Endothelial cell of umbilical vein (primary cell): ENCODE results near the gene FGF22. TPM values are rescaled to one million over a fixed set of nuclear protein-coding genes. Genes with fewer than 3 reads are reported as not detected.
A peak's percentile ranks its signal among the peaks of the same experiment; 100 is the strongest.

Source experiments
- BruUV-seq: library from RNA; stranded (reverse); fragments of 400-500 nt; replicated peaks from 2 replicates; lab custom pipeline; 2021; lab: Mats Ljungman, UMichigan
- CTCF ChIA-PET: fragments of 300-600, 350-600 bp; sonication (Branson Sonifier 250); formaldehyde crosslinking; loops from one replicate; lab custom pipeline; 2021; ENCODE audit warnings: antibody characterized with exemption, inconsistent platforms; lab: Charles Lee
- POLR2A ChIA-PET: fragments of 300-600, 350-600 bp; sonication (Branson Sonifier 250); formaldehyde crosslinking; loops from one replicate; lab custom pipeline; 2021; ENCODE audit warnings: antibody characterized with exemption, inconsistent platforms; lab: Charles Lee
- DNase-seq: peaks from one replicate; pipeline ENCODE4 v3.0.0-alpha.2; 2011; ENCODE audit warnings: low read depth, low spot score
- FAIRE-seq: peaks from 2 replicates; lab custom pipeline; 2011; peaks lifted over from hg19 to GRCh38; lab: Jason Lieb, UNC
- H2AFZ ChIP-seq: 2 replicates; pipeline ENCODE4 v1.6.0; 2012; ENCODE audit warnings: low read depth, low read length, control low read depth, inconsistent platforms
- H3K27ac ChIP-seq: 2 replicates; pipeline ENCODE4 v1.5.1; 2011; ENCODE audit warnings: low read depth, mild to moderate bottlenecking, control low read depth, low read length, moderate library complexity; ENCODE audit not compliant: insufficient read depth
- H3K27me3 ChIP-seq, 2 experiments: 2 replicates each; pipeline versions ENCODE4 v1.6.0 to v1.6.1; 2011; ENCODE audit warnings: low read length in 2 of 2, mixed read lengths in 1 of 2; ENCODE audit not compliant: control insufficient read depth in 2 of 2, insufficient read depth in 2 of 2
- H3K36me3 ChIP-seq, 2 experiments: 2 replicates in 1 of 2; 3 replicates in 1 of 2; pipeline ENCODE4 v1.5.1; 2011; ENCODE audit warnings: low read length in 2 of 2, mild to moderate bottlenecking in 1 of 2, moderate library complexity in 1 of 2; ENCODE audit not compliant: control insufficient read depth in 2 of 2, insufficient read depth in 2 of 2; ENCODE audit errors: extremely low read depth in 1 of 2
- H3K4me1 ChIP-seq: 3 replicates; pipeline ENCODE4 v1.5.1; 2011; ENCODE audit warnings: mild to moderate bottlenecking, low read length; ENCODE audit not compliant: control insufficient read depth, insufficient read depth; ENCODE audit errors: extremely low read depth
- H3K4me2 ChIP-seq: 2 replicates; pipeline ENCODE4 v1.6.1; 2011; ENCODE audit warnings: low read length, control low read depth, mixed read lengths; ENCODE audit not compliant: insufficient read depth
- H3K4me3 ChIP-seq, 3 experiments: fragments of 200-600 bp in 1 of 3; sonication (generic), shearing (Covaris generic) in 1 of 3; replicated peaks in 1 of 3; 2 replicates each; pipeline ENCODE4 v1.5.1; 2011 to 2016; ENCODE audit warnings: control low read depth in 3 of 3, low read length in 3 of 3, mild to moderate bottlenecking in 2 of 3, inconsistent platforms in 1 of 3, low read depth in 1 of 3, moderate library complexity in 1 of 3; ENCODE audit not compliant: insufficient read depth in 1 of 3
- H3K79me2 ChIP-seq: 2 replicates; pipeline ENCODE4 v1.6.0; 2012; ENCODE audit warnings: low read length, inconsistent platforms; ENCODE audit not compliant: control insufficient read depth, insufficient read depth
- H3K9ac ChIP-seq: replicated peaks from 2 replicates; pipeline ENCODE3; 2011; ENCODE audit warnings: low read length, control low read depth; ENCODE audit not compliant: insufficient read depth; ENCODE audit errors: extremely low read depth
- H3K9me1 ChIP-seq: replicated peaks from 3 replicates; pipeline ENCODE4 v1.6.0; 2011; ENCODE audit warnings: mild to moderate bottlenecking, low read length; ENCODE audit not compliant: control insufficient read depth, insufficient read depth; ENCODE audit errors: extremely low read depth
- H3K9me3 ChIP-seq: replicated peaks from 2 replicates; pipeline ENCODE4 v1.5.1; 2012; ENCODE audit warnings: low read length, inconsistent platforms; ENCODE audit not compliant: control insufficient read depth, insufficient read depth
- H4K20me1 ChIP-seq: replicated peaks from 2 replicates; pipeline ENCODE3; 2011; ENCODE audit warnings: mild to moderate bottlenecking, low read length; ENCODE audit not compliant: control insufficient read depth, insufficient read depth; ENCODE audit errors: extremely low read depth
- CTCF ChIP-seq, 2 donors: IDR thresholded peaks; 1 replicate in 1 of 2; 2 replicates in 1 of 2; pipeline ENCODE4 v1.5.1; 2011; ENCODE audit warnings: low read length in 2 of 2, mild to moderate bottlenecking in 2 of 2, moderate library complexity in 2 of 2, control low read depth in 1 of 2, inconsistent platforms in 1 of 2, low read depth in 1 of 2; ENCODE audit not compliant: insufficient read depth in 1 of 2; ENCODE audit errors: extremely low read depth in 1 of 2
- FOS ChIP-seq: IDR thresholded peaks from 2 replicates; pipeline ENCODE4 v1.6.1; 2011; ENCODE audit warnings: mild to moderate bottlenecking, low read length, moderate library complexity, borderline replicate concordance; ENCODE audit not compliant: insufficient read depth
- GATA2 ChIP-seq: IDR thresholded peaks from 2 replicates; pipeline ENCODE4 v1.7.0; 2011; ENCODE audit warnings: low read depth, mild to moderate bottlenecking, moderate library complexity, mixed read lengths, low read length; ENCODE audit not compliant: insufficient read length, insufficient read depth
- JUN ChIP-seq: IDR thresholded peaks from 2 replicates; pipeline ENCODE4 v1.6.1; 2011; ENCODE audit warnings: borderline replicate concordance, low read depth; ENCODE audit not compliant: insufficient read length, insufficient read depth
- MAX ChIP-seq: IDR thresholded peaks from 2 replicates; pipeline ENCODE4 v1.6.1; 2011; ENCODE audit not compliant: insufficient read depth, insufficient read length
- POLR2A ChIP-seq: IDR thresholded peaks from 2 replicates; pipeline ENCODE4 v1.6.1; 2012; ENCODE audit warnings: low read depth, mild to moderate bottlenecking, control low read depth, low read length
- POLR2AphosphoS5 ChIP-seq: IDR thresholded peaks from 2 replicates; pipeline ENCODE4 v1.6.1; 2012; ENCODE audit warnings: low read depth, mild to moderate bottlenecking, control low read depth, low read length, moderate library complexity; ENCODE audit not compliant: insufficient read depth
- dilution Hi-C: fragments of 300-500 bp; cut with MboI; formaldehyde crosslinking; loops from one replicate; pipeline ENCODE4 v1.15.0; 2019; ENCODE audit warnings: low sequenced_read_pairs; ENCODE audit not compliant: extremely low pct_ligation_motif_present
- intact Hi-C: fragments of 100-400 bp; cut with micrococcal nuclease; formaldehyde crosslinking; loops from one replicate; pipeline ENCODE4 v1.10.0; 2022
- polyA plus RNA-seq, 4 experiments: library from polyadenylated mRNA; depleted of rRNA in 3 of 4; stranded (reverse) in 3 of 4; unstranded in 1 of 4; fragments of >200 nt; gene quantifications; 2 replicates each; pipeline versions ENCODE4 v1.2.1 to v1.2.3, GENCODE V29; 2011 to 2012; ENCODE audit warnings: missing spikeins in 1 of 4
- total RNA-seq: library from RNA; stranded (reverse); gene quantifications from 2 replicates; pipeline ENCODE4 v1.2.3, GENCODE V29; 2021

The FGF22 gene
- total and polyA plus RNA-seq, 2 donors (not counting 3 experiments of a cell fraction or from before 2014, with no cell fraction given) = 0.07 TPM; not detected in 1

GRCh38 chr19:632579-633067, 7.1 kb upstream of the FGF22 start:
- BruUV-seq = no TSS peak
- CTCF ChIA-PET = interaction anchor here (0.9 to 1.7 kb wide), 3 partner anchors 17 to 48 kb away, joined by 3 to 6 read pairs (median 3); no protein-coding TSS in a partner anchor
- POLR2A ChIA-PET = interaction anchor here (0.5 to 0.7 kb wide), 2 partner anchors 91 to 102 kb away, joined by 3 to 7 read pairs; no protein-coding TSS in a partner anchor

More at GRCh38 chr19:632579-633067, 7.1 kb upstream of the FGF22 start:
- H3K4me3 ChIP-seq = peak overlapping the region; percentile 70 to 88 (median 80)
- H3K36me3 ChIP-seq = peaks cover 0 to 4% of the 10 kb centered on the region in 2 experiments
- peak; percentile 31 for DNase-seq
- no peaks in the 10 kb centered on the region for H3K27me3 ChIP-seq
- FAIRE-seq = peak; percentile 72
- dilution Hi-C loops (no loop called here), intact Hi-C loops (loop anchor here (1.0 to 2.0 kb wide), 2 partner anchors 44 to 101 kb away; partner anchors contain the start of genes CDC34 and HCN2)
- peaks cover 13% of the 10 kb centered on the region for H3K79me2 ChIP-seq
- TF ChIP-seq CTCF (IDR thresholded peaks at IDR 0.05; ENCODE audit: extremely low read depth in 1 of 2, insufficient read depth in 1 of 2, low read depth in 1 of 2, low read length in 2 of 2) (no peak), GATA2 (no peak), JUN (no peak), POLR2AphosphoS5 (no peak), FOS (no peak), MAX (no peak), POLR2A (no peak)
- H3K4me1 ChIP-seq = peaks cover 16% of the 10 kb centered on the region
- peak overlapping the region; percentile 93 for H3K4me2 ChIP-seq
- peak overlapping the region; percentile 38 for H3K27ac ChIP-seq
- H2AFZ ChIP-seq = peak overlapping the region; percentile 91
- peak overlapping the region; percentile 68 for H3K9ac ChIP-seq
- no peaks in the 10 kb centered on the region for H3K9me3 ChIP-seq
- no peaks in the 10 kb centered on the region for H3K9me1 ChIP-seq
- H4K20me1 ChIP-seq = no peaks in the 10 kb centered on the region
